Caco-2 (cell line): ENCODE data around the gene HTR6. TPM values are rescaled to one million over a fixed set of nuclear protein-coding genes. Genes with fewer than 3 reads are reported as not detected.
"Not testable (repeated sequence)": the region's sequence is repeated elsewhere in the genome, so short reads cannot be mapped to it uniquely, and the experiment has no call there.

Source experiments
- BruUV-seq: library from RNA; stranded (reverse); fragments of 400-500 nt; replicated peaks from 2 replicates; lab custom pipeline; 2021; lab: Mats Ljungman, UMichigan
- CTCF ChIA-PET: fragments of 300-600 bp; sonication (Branson Sonifier 250); formaldehyde crosslinking; loops from one replicate; lab custom pipeline; 2022; ENCODE audit warnings: antibody characterized with exemption; lab: Charles Lee
- POLR2A ChIA-PET: fragments of 300-600 bp; sonication (Branson Sonifier 250); formaldehyde crosslinking; loops from one replicate; lab custom pipeline; 2022; ENCODE audit warnings: antibody characterized with exemption; lab: Charles Lee
- DNase-seq, 2 experiments: peaks; one replicate each; pipeline versions ENCODE4 v3.0.0 to v3.0.0-alpha.2; 2020 to 2022
- H3K27me3 ChIP-seq: replicated peaks from 2 replicates; pipeline ENCODE4 v1.6.0; 2011; ENCODE audit warnings: low read length; ENCODE audit not compliant: control insufficient read depth, insufficient read depth
- H3K36me3 ChIP-seq: 2 replicates; pipeline ENCODE4 v1.5.1; 2011; ENCODE audit warnings: low read length; ENCODE audit not compliant: control insufficient read depth, insufficient read depth
- H3K4me1 ChIP-seq: fragments of 250-450 bp; sonication (Bioruptor Pico); 2 replicates; pipeline ENCODE4 v1.5.1; 2020; ENCODE audit warnings: mild to moderate bottlenecking
- H3K4me3 ChIP-seq: 2 replicates; pipeline ENCODE4 v1.5.1; 2011; ENCODE audit warnings: low read depth, mild to moderate bottlenecking, control low read depth, low read length
- H3K9me3 ChIP-seq: fragments of 250-450 bp; sonication (Bioruptor Pico); 2 replicates; pipeline ENCODE4 v1.5.1; 2020; ENCODE audit warnings: mild to moderate bottlenecking, moderate library complexity
- H3K27ac Mint-ChIP-seq: one replicate; pipeline ENCODE4 v1.8.0; 2022; ENCODE audit warnings: mixed read lengths; ENCODE audit not compliant: unreplicated experiment
- H3K27me3 Mint-ChIP-seq: one replicate; pipeline ENCODE4 v1.8.0; 2022; ENCODE audit warnings: mixed read lengths; ENCODE audit not compliant: insufficient read depth, unreplicated experiment
- H3K36me3 Mint-ChIP-seq: one replicate; pipeline ENCODE4 v1.8.0; 2022; ENCODE audit warnings: mild to moderate bottlenecking, mixed read lengths; ENCODE audit not compliant: insufficient read depth, unreplicated experiment
- H3K4me1 Mint-ChIP-seq: one replicate; pipeline ENCODE4 v1.8.0; 2022; ENCODE audit warnings: low read depth, mixed read lengths; ENCODE audit not compliant: unreplicated experiment
- H3K4me3 Mint-ChIP-seq: one replicate; pipeline ENCODE4 v1.8.0; 2022; ENCODE audit warnings: mild to moderate bottlenecking, moderate library complexity, mixed read lengths; ENCODE audit not compliant: unreplicated experiment
- H3K9me3 Mint-ChIP-seq: one replicate; pipeline ENCODE4 v1.8.0; 2022; ENCODE audit warnings: mixed read lengths; ENCODE audit not compliant: unreplicated experiment
- CTCF ChIP-seq, 2 experiments: fragments of 200-600 bp in 1 of 2; IDR thresholded peaks; 1 replicate in 1 of 2; 2 replicates in 1 of 2; pipeline versions ENCODE4 v1.5.1 to v1.8.0; 2011 to 2022; ENCODE audit warnings: antibody characterized with exemption in 1 of 2, control low read depth in 1 of 2, inconsistent platforms in 1 of 2, low read depth in 1 of 2, low read length in 1 of 2, mild to moderate bottlenecking in 1 of 2, moderate library complexity in 1 of 2; ENCODE audit not compliant: insufficient read depth in 1 of 2, severe bottlenecking in 1 of 2, unreplicated experiment in 1 of 2
- intact Hi-C: fragments of 100-400 bp; cut with micrococcal nuclease; formaldehyde crosslinking; loops from one replicate; pipeline ENCODE4 v1.10.0; 2022; ENCODE audit not compliant: unreplicated experiment
- total RNA-seq: library from RNA; stranded (reverse); gene quantifications from 2 replicates; pipeline ENCODE4 v1.2.3, GENCODE V29; 2022

Gene HTR6
- total RNA-seq, 1 experiment from 2014 or later = not detected

GRCh38 chr1:19632211-19632610 is 32.5 kb upstream of the HTR6 start:
- H3K4me1 ChIP-seq = no peaks in the 10 kb centered on the region
- H3K36me3 Mint-ChIP-seq = peaks cover 15% of the 10 kb centered on the region
- H3K27me3 Mint-ChIP-seq = no peaks in the 10 kb centered on the region
- H3K9me3 Mint-ChIP-seq = no peaks in the 10 kb centered on the region
- H3K36me3 ChIP-seq = no peaks in the 10 kb centered on the region
- H3K4me1 Mint-ChIP-seq = no peaks in the 10 kb centered on the region
- BruUV-seq = no TSS peak
- H3K9me3 ChIP-seq = no peaks in the 10 kb centered on the region
- no peak for DNase-seq
- H3K4me3 Mint-ChIP-seq = no peak overlapping the region
- no peaks in the 10 kb centered on the region for H3K27me3 ChIP-seq
- ChIA-PET CTCF (no interaction called here), POLR2A (no interaction called here)
- no peak overlapping the region for H3K27ac Mint-ChIP-seq
- TF ChIP-seq CTCF (IDR thresholded peaks at IDR 0.05; ENCODE audit: insufficient read depth in 1 of 2, low read depth in 1 of 2, low read length in 1 of 2, severe bottlenecking in 1 of 2, unreplicated experiment in 1 of 2) = no peak
- intact Hi-C loops = no loop called here
- H3K4me3 ChIP-seq = no peak overlapping the region

- no TSS peak for BruUV-seq
Measured at GRCh38 chr1:19633106-19633505, 31.6 kb upstream of the HTR6 start.

GRCh38 chr1:19635064-19635463 is 29.6 kb upstream of the HTR6 start:
- H3K9me3 ChIP-seq, H3K9me3 Mint-ChIP-seq, H3K4me3 Mint-ChIP-seq, H3K4me1 ChIP-seq, H3K27ac Mint-ChIP-seq, H3K4me3 ChIP-seq, H3K4me1 Mint-ChIP-seq, H3K36me3 Mint-ChIP-seq, H3K27me3 ChIP-seq, intact Hi-C loops, H3K27me3 Mint-ChIP-seq, BruUV-seq, DNase-seq, H3K36me3 ChIP-seq, POLR2A ChIA-PET, CTCF ChIA-PET: not testable (repeated sequence)

More at GRCh38 chr1:19633106-19633505, 31.6 kb upstream of the HTR6 start:
- no peaks in the 10 kb centered on the region for H3K4me1 Mint-ChIP-seq
- Histone ChIP-seq H3K9me3 (no peaks in the 10 kb centered on the region), H3K27me3 (no peaks in the 10 kb centered on the region), H3K4me3 (no peak overlapping the region), H3K4me1 (no peaks in the 10 kb centered on the region), H3K36me3 (no peaks in the 10 kb centered on the region)
- peaks cover 11% of the 10 kb centered on the region for H3K36me3 Mint-ChIP-seq
- no peaks in the 10 kb centered on the region for H3K9me3 Mint-ChIP-seq
- intact Hi-C loops = no loop called here
- no peak overlapping the region for H3K27ac Mint-ChIP-seq
- TF ChIP-seq CTCF (IDR thresholded peaks at IDR 0.05; ENCODE audit: insufficient read depth in 1 of 2, low read depth in 1 of 2, low read length in 1 of 2, severe bottlenecking in 1 of 2, unreplicated experiment in 1 of 2) = no peak
- no peaks in the 10 kb centered on the region for H3K27me3 Mint-ChIP-seq
- ChIA-PET POLR2A (no interaction called here), CTCF (no interaction called here)
- DNase-seq = no peak
- H3K4me3 Mint-ChIP-seq = no peak overlapping the region

DNA sequence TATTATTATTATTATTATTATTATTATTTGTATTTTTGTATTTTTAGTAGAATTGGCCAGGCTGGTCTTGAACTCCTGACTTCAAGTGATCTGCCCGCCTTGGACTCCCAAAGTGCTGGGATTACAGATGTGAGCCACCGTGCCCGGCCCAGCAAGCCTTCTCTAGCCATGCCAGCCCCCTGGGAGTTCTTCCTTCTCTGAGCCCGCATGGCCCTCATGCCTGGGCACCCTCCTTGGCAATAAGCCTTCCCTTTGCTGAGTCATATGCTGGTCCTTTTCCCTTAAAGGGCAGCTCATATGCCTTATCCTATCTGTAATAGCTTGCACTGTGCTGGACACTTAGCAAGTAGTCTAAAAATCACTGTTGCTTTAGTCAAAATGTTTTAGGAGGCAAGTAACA is 29.0 kb upstream of the HTR6 start:
- Mint-ChIP-seq H3K27me3 (no peaks in the 10 kb centered on the region), H3K9me3 (no peaks in the 10 kb centered on the region), H3K36me3 (peaks cover 6% of the 10 kb centered on the region), H3K4me3 (no peak overlapping the region), H3K27ac (no peak overlapping the region), H3K4me1 (no peaks in the 10 kb centered on the region)
- no peaks in the 10 kb centered on the region for H3K27me3 ChIP-seq
- CTCF ChIA-PET = no interaction called here
- DNase-seq = no peak
- H3K4me3 ChIP-seq = no peak overlapping the region
- intact Hi-C loops = no loop called here
- H3K4me1 ChIP-seq = peaks cover 10% of the 10 kb centered on the region
- H3K9me3 ChIP-seq = no peaks in the 10 kb centered on the region
- POLR2A ChIA-PET = no interaction called here
- H3K36me3 ChIP-seq = no peaks in the 10 kb centered on the region
- no TSS peak for BruUV-seq
- TF ChIP-seq CTCF (IDR thresholded peaks at IDR 0.05; ENCODE audit: insufficient read depth in 1 of 2, low read depth in 1 of 2, low read length in 1 of 2, severe bottlenecking in 1 of 2, unreplicated experiment in 1 of 2) = no peak
